ENCODE measurements around the gene ANKRD33B. TPM values are rescaled to one million over a fixed set of nuclear protein-coding genes. Genes with fewer than 3 reads are reported as not detected.
A peak's percentile ranks its signal among the peaks of the same experiment; 100 is the strongest.

The ANKRD33B gene
- total and polyA plus RNA-seq, 9 of the 15 experiments (the other 6 are each of a cell fraction or from before 2014, with no cell fraction given) = 0.10 to 1.7 (median 0.40) TPM

DNA sequence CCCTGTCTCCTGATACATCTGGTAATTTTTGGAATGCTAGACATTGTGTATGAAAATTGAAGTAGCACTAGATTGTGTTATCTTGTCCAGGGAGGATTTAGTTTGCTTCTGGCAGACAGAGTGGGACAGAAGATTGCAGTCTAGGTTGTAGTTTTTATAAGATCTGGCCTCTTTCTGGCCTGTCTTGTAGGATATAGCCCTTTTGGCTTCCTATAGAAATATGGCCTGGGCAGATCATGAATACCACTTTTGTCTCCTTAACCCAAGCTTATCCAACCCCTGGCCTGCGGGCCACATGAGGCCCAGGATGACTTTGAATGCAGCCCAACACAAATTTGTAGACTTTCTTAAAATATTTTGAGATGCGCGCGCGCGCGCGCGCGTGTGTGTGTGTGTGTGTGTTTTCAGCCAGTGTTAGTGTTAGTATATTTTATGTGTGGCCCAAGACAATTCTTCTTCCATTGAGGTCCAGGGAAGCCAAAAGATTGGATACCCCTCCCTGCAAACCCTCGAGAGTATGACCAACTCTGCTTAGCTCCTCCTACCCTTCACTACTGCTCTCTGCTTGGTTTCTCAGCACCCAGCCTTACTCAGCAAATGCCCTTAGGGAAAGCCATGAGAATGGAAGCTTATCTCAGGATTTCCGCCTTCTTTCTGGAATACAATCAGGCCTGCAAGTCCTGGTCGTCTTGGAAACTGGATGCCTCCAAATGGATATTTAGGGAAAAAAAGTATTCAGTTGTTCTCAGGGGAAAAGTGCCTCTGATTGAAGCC lies 26.5 kb downstream of the ANKRD33B start (continued):
- TF ChIP-seq, protein P1, sequence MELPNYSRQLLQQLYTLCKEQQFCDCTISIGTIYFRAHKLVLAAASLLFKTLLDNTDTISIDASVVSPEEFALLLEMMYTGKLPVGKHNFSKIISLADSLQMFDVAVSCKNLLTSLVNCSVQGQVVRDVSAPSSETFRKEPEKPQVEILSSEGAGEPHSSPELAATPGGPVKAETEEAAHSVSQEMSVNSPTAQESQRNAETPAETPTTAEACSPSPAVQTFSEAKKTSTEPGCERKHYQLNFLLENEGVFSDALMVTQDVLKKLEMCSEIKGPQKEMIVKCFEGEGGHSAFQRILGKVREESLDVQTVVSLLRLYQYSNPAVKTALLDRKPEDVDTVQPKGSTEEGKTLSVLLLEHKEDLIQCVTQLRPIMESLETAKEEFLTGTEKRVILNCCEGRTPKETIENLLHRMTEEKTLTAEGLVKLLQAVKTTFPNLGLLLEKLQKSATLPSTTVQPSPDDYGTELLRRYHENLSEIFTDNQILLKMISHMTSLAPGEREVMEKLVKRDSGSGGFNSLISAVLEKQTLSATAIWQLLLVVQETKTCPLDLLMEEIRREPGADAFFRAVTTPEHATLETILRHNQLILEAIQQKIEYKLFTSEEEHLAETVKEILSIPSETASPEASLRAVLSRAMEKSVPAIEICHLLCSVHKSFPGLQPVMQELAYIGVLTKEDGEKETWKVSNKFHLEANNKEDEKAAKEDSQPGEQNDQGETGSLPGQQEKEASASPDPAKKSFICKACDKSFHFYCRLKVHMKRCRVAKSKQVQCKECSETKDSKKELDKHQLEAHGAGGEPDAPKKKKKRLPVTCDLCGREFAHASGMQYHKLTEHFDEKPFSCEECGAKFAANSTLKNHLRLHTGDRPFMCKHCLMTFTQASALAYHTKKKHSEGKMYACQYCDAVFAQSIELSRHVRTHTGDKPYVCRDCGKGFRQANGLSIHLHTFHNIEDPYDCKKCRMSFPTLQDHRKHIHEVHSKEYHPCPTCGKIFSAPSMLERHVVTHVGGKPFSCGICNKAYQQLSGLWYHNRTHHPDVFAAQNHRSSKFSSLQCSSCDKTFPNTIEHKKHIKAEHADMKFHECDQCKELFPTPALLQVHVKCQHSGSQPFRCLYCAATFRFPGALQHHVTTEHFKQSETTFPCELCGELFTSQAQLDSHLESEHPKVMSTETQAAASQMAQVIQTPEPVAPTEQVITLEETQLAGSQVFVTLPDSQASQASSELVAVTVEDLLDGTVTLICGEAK (IDR thresholded peaks at IDR 0.05) = no peak
- TF ChIP-seq, protein P1 (CRISPR knock-in tag; IDR thresholded peaks at IDR 0.05) = no peak
- TF ChIP-seq ZKSCAN3 (CRISPR knock-in tag; IDR thresholded peaks at IDR 0.05) (no peak), NONO (IDR thresholded peaks at IDR 0.05; ENCODE audit: low read depth in 2 of 2, low read length in 1 of 2) (no peak), DPF2 (IDR thresholded peaks at IDR 0.05) (peak; percentile 18), SREBF2 (CRISPR knock-in tag; IDR thresholded peaks at IDR 0.05) (no peak), EZH2 (IDR thresholded peaks at IDR 0.05; ENCODE audit: borderline replicate concordance, low read depth, low read length) (no peak), SMAD4 (CRISPR knock-in tag; conservative IDR thresholded peaks at IDR 0.05) (peak; percentile 61), FOXA1 (IDR thresholded peaks at IDR 0.05; ENCODE audit: borderline replicate concordance) (no peak), C11orf30 (IDR thresholded peaks at IDR 0.05; ENCODE audit: low read depth) (peak; percentile 81), HOXB6 (CRISPR knock-in tag; IDR thresholded peaks at IDR 0.05; ENCODE audit: borderline replicate concordance) (no peak), GTF2E2 (tag; IDR thresholded peaks at IDR 0.05) (0 out of 2 replicates have a peak, but pooled peaks have one; percentile 33), NFIC (IDR thresholded peaks at IDR 0.05) (peak; percentile 39), XRCC4 (IDR thresholded peaks at IDR 0.05; ENCODE audit: extremely low read depth, insufficient read depth, insufficient read length) (no peak), HDAC8 (tag; IDR thresholded peaks at IDR 0.05) (no peak), TAF7 (tag; IDR thresholded peaks at IDR 0.05) (no peak), MAFG (tag; conservative IDR thresholded peaks at IDR 0.05) (peak; percentile 71)
- TF ChIP-seq, protein P2, sequence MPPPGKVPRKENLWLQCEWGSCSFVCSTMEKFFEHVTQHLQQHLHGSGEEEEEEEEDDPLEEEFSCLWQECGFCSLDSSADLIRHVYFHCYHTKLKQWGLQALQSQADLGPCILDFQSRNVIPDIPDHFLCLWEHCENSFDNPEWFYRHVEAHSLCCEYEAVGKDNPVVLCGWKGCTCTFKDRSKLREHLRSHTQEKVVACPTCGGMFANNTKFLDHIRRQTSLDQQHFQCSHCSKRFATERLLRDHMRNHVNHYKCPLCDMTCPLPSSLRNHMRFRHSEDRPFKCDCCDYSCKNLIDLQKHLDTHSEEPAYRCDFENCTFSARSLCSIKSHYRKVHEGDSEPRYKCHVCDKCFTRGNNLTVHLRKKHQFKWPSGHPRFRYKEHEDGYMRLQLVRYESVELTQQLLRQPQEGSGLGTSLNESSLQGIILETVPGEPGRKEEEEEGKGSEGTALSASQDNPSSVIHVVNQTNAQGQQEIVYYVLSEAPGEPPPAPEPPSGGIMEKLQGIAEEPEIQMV (tag; conservative IDR thresholded peaks at IDR 0.05; ENCODE audit: low read depth) = 0 out of 2 replicates have a peak, but pooled peaks have one; percentile 21

Measured in K562 (cell line).